BE2C (cell line): ENCODE results near the gene SPIB.

Experiments used
- DNase-seq: peaks from one replicate; pipeline ENCODE4 v3.0.0-alpha.2; 2020
- H3K27me3 ChIP-seq: fragments of 250-450 bp; sonication (Bioruptor Pico); 2 replicates; pipeline ENCODE4 v1.5.1; 2020; ENCODE audit warnings: mild to moderate bottlenecking
- H3K36me3 ChIP-seq: fragments of 250-450 bp; sonication (Bioruptor Pico); 2 replicates; pipeline ENCODE4 v1.5.1; 2020; ENCODE audit warnings: mild to moderate bottlenecking
- H3K4me1 ChIP-seq: fragments of 250-450 bp; sonication (Bioruptor Pico); 2 replicates; pipeline ENCODE4 v1.5.1; 2020
- H3K4me3 ChIP-seq: 2 replicates; pipeline ENCODE4 v1.5.1; 2011; ENCODE audit warnings: low read depth, low read length
- H3K9me3 ChIP-seq: fragments of 250-450 bp; sonication (Bioruptor Pico); 2 replicates; pipeline ENCODE4 v1.5.1; 2020
- TF ChIP-seq, protein P1 (sequence below): IDR thresholded peaks from 2 replicates; pipeline ENCODE4 v1.5.1; 2012; ENCODE audit warnings: mild to moderate bottlenecking, low read depth, low read length

The SPIB gene

GRCh38 chr19:50402544-50403301, 16.0 kb upstream of the SPIB start:
- no peaks in the 10 kb centered on the region for H3K27me3 ChIP-seq
- H3K9me3 ChIP-seq = no peaks in the 10 kb centered on the region
- H3K4me1 ChIP-seq = no peaks in the 10 kb centered on the region
- peaks cover 54% of the 10 kb centered on the region for H3K36me3 ChIP-seq
- no peak for DNase-seq
- TF ChIP-seq, protein P1, sequence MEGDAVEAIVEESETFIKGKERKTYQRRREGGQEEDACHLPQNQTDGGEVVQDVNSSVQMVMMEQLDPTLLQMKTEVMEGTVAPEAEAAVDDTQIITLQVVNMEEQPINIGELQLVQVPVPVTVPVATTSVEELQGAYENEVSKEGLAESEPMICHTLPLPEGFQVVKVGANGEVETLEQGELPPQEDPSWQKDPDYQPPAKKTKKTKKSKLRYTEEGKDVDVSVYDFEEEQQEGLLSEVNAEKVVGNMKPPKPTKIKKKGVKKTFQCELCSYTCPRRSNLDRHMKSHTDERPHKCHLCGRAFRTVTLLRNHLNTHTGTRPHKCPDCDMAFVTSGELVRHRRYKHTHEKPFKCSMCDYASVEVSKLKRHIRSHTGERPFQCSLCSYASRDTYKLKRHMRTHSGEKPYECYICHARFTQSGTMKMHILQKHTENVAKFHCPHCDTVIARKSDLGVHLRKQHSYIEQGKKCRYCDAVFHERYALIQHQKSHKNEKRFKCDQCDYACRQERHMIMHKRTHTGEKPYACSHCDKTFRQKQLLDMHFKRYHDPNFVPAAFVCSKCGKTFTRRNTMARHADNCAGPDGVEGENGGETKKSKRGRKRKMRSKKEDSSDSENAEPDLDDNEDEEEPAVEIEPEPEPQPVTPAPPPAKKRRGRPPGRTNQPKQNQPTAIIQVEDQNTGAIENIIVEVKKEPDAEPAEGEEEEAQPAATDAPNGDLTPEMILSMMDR = no peak
- no peak overlapping the region for H3K4me3 ChIP-seq

DNA sequence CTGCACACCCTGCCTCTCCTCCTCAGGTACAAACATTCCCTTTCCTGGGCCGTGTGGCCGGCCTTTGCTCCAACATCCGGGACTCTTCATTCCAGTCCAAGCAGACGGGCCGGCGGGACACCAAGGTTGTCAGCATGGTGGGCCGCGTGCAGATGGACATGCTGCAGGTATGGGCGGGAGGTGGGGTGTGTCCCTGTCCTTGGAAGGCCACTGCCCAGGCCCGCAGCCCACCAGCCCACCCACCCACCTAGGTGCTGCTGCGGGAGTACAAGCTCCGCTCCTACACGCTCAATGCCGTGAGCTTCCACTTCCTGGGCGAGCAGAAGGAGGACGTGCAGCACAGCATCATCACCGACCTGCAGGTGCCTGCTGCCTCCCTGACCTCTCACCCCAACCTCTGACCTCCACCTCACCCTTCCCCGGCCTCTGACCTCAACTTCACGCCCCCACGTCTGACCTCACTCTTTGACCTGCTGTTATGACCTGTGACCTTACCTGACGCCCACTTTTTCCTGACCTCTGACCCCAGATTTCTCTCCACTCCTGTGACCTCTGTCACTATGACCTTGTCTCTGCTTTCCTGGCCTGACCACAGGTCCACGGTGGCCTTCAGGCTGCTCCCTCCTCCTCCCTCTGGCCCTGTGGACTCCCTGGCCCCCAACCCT, 12.4 kb upstream of the SPIB start:
- Histone ChIP-seq H3K4me1 (no peaks in the 10 kb centered on the region), H3K36me3 (peaks cover 48% of the 10 kb centered on the region), H3K4me3 (no peak overlapping the region), H3K27me3 (no peaks in the 10 kb centered on the region), H3K9me3 (no peaks in the 10 kb centered on the region)
- TF ChIP-seq, protein P1 = no peak
- no peak for DNase-seq

- Histone ChIP-seq H3K27me3 (no peaks in the 10 kb centered on the region), H3K9me3 (no peaks in the 10 kb centered on the region), H3K36me3 (peaks cover 47% of the 10 kb centered on the region), H3K4me3 (no peak overlapping the region), H3K4me1 (no peaks in the 10 kb centered on the region)
- TF ChIP-seq, protein P1 = no peak
- no peak for DNase-seq
Observed at GRCh38 chr19:50406829-50407228, 11.9 kb upstream of the SPIB start.

GRCh38 chr19:50409347-50409746, 9.4 kb upstream of the SPIB start:
- H3K36me3 ChIP-seq = peaks cover 41% of the 10 kb centered on the region

DNA sequence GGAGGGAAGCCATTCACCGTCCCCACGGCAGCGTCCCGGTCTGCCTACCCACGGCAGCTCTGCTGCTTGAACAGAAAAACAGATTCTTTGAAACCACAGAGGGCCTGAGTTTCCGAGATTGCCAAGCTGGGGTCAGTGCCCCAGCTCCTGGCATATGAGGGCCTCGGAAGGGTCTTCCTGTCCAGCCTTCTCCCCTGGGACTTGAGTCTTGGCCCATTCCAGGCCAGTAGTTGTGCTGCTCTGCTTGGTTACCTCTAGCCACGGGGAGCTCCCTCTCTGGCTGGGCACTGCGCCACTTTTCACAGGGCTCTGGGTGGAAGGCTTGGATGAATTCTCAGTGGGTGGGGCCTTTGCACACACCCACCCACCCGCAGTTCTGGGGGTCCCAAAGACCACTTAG, 8.6 kb upstream of the SPIB start:
- H3K4me3 ChIP-seq = no peak overlapping the region
- no peaks in the 10 kb centered on the region for H3K27me3 ChIP-seq
- no peaks in the 10 kb centered on the region; the same call in 1 of the 2 replicates for H3K9me3 ChIP-seq
- no peak for DNase-seq
- TF ChIP-seq, protein P1 = no peak
- no peaks in the 10 kb centered on the region; the same call in 1 of the 2 replicates for H3K4me1 ChIP-seq
- peaks cover 38% of the 10 kb centered on the region for H3K36me3 ChIP-seq

More at GRCh38 chr19:50409347-50409746, 9.4 kb upstream of the SPIB start:
- H3K4me1 ChIP-seq = no peaks in the 10 kb centered on the region; the same call in 1 of the 2 replicates
- H3K27me3 ChIP-seq = no peaks in the 10 kb centered on the region
- no peak for DNase-seq
- H3K9me3 ChIP-seq = no peaks in the 10 kb centered on the region; the same call in 1 of the 2 replicates
- TF ChIP-seq, protein P1 = no peak
- H3K4me3 ChIP-seq = no peak overlapping the region

- H3K9me3 ChIP-seq = no peaks in the 10 kb centered on the region; the same call in 1 of the 2 replicates
- no peak overlapping the region for H3K4me3 ChIP-seq
- H3K36me3 ChIP-seq = peaks cover 28% of the 10 kb centered on the region
- no peak for DNase-seq
- TF ChIP-seq, protein P1 = no peak
- no peaks in the 10 kb centered on the region for H3K27me3 ChIP-seq
- no peaks in the 10 kb centered on the region; the same call in 1 of the 2 replicates for H3K4me1 ChIP-seq
Observed at GRCh38 chr19:50412419-50412818, 6.3 kb upstream of the SPIB start.
